Thoracic aorta (tissue), 2 donors: ENCODE data around the gene BTN2A1. TPM values are rescaled to one million over a fixed set of nuclear protein-coding genes. Genes with fewer than 3 reads are reported as not detected.

Experiments used
- ATAC-seq: fragments of 150-250 bp; one replicate; pipeline ENCODE4 v1.8.0; 2017; ENCODE audit warnings: low read depth; ENCODE audit not compliant: insufficient number of reproducible peaks, low FRiP score
- DNase-seq: peaks from one replicate; pipeline ENCODE4 v3.0.0-alpha.2; 2020; ENCODE audit warnings: low spot score
- H3K27ac ChIP-seq, 2 donors: fragments of 200-600 bp; sonication (generic); 1 replicate in 1 of 2; 2 replicates in 1 of 2; pipeline ENCODE4 v1.5.1; 2016; ENCODE audit warnings: mild to moderate bottlenecking in 2 of 2, moderate library complexity in 2 of 2
- H3K27me3 ChIP-seq: fragments of 200-600 bp; sonication (generic); replicated peaks from 2 replicates; pipeline ENCODE4 v1.6.0; 2016; ENCODE audit warnings: mild to moderate bottlenecking; ENCODE audit not compliant: insufficient read depth
- H3K36me3 ChIP-seq: fragments of 200-600 bp; sonication (generic); one replicate; pipeline ENCODE4 v1.5.1; 2016
- H3K4me1 ChIP-seq, 2 donors: fragments of 200-600 bp; sonication (generic); 1 replicate in 1 of 2; 2 replicates in 1 of 2; pipeline versions ENCODE4 v1.5.1 to v1.6.0; 2016; ENCODE audit warnings: low read depth in 2 of 2, mild to moderate bottlenecking in 1 of 2; ENCODE audit not compliant: control insufficient read depth in 1 of 2
- H3K4me3 ChIP-seq: fragments of 200-600 bp; sonication (generic); 2 replicates; pipeline ENCODE4 v1.5.1; 2016; ENCODE audit warnings: mild to moderate bottlenecking
- H3K9me3 ChIP-seq: fragments of 200-600 bp; sonication (generic); 2 replicates; pipeline ENCODE4 v1.5.1; 2016
- CTCF ChIP-seq: fragments of 200-600 bp; sonication (generic); IDR thresholded peaks from one replicate; pipeline ENCODE4 v1.5.1; 2019; ENCODE audit warnings: antibody characterized with exemption
- total RNA-seq, 2 donors: library from RNA; depleted of rRNA; stranded (reverse); fragments of >200 nt; gene quantifications; one replicate each; pipeline versions ENCODE4 v1.1.0 to v1.2.3, GENCODE V29; 2016

The BTN2A1 gene
- total RNA-seq, 2 donors from 2014 or later = 22.9 to 24.5 TPM

GRCh38 chr6:26495281-26495680 lies 37.5 kb downstream of the BTN2A1 start:
- ATAC-seq = no peak
- Histone ChIP-seq H3K4me1 (no peaks in the 10 kb centered on the region), H3K27ac (no peak overlapping the region), H3K9me3 (no peaks in the 10 kb centered on the region), H3K4me3 (no peak overlapping the region), H3K36me3 (no peaks in the 10 kb centered on the region), H3K27me3 (no peaks in the 10 kb centered on the region)
- no peak for TF ChIP-seq CTCF
- DNase-seq = no peak

- no peak for ATAC-seq
- Histone ChIP-seq H3K27me3 (no peaks in the 10 kb centered on the region), H3K4me1 (peaks cover 0 to 8% of the 10 kb centered on the region in 2 donors), H3K9me3 (no peaks in the 10 kb centered on the region), H3K27ac (no peak overlapping the region), H3K4me3 (no peak overlapping the region), H3K36me3 (no peaks in the 10 kb centered on the region)
- no peak for DNase-seq
- no peak for TF ChIP-seq CTCF
These were observed 39.9 kb downstream of the BTN2A1 start for GRCh38 chr6:26497610-26498009.

- Histone ChIP-seq H3K36me3 (no peaks in the 10 kb centered on the region), H3K9me3 (no peaks in the 10 kb centered on the region), H3K27ac (no peak within 1 kb of the TSS), H3K4me1 (peaks cover 0 to 8% of the 10 kb centered on the region in 2 donors), H3K4me3 (peak within 1 kb of the TSS; percentile 71), H3K27me3 (no peaks in the 10 kb centered on the region)
- ATAC-seq (no peak), DNase-seq (no peak)
- TF ChIP-seq CTCF = no peak
These were observed 42.3 kb downstream of the BTN2A1 start, which contains the start of gene BTN1A1 for GRCh38 chr6:26500102-26500501. Gene BTN1A1 (plus strand): TSS chr6:26500303. CDS start chr6:26501287, 984 bp downstream.

- H3K27me3 ChIP-seq = no peaks in the 10 kb centered on the region
These were observed 43.8 kb downstream of the BTN2A1 start for GRCh38 chr6:26501482-26501986.

GRCh38 chr6:26502165-26502564 lies 44.4 kb downstream of the BTN2A1 start:
- H3K36me3 ChIP-seq = no peaks in the 10 kb centered on the region
- no peaks in the 10 kb centered on the region for H3K9me3 ChIP-seq
- peak overlapping the region; percentile 71 for H3K4me3 ChIP-seq
- no peak for TF ChIP-seq CTCF
- DNase-seq = no peak
- peaks cover 0 to 8% of the 10 kb centered on the region in 2 donors for H3K4me1 ChIP-seq
- no peak for ATAC-seq
- no peak overlapping the region for H3K27ac ChIP-seq
- no peaks in the 10 kb centered on the region for H3K27me3 ChIP-seq

More at GRCh38 chr6:26501482-26501986, 43.8 kb downstream of the BTN2A1 start:
- no peak overlapping the region for H3K27ac ChIP-seq
- H3K9me3 ChIP-seq = no peaks in the 10 kb centered on the region
- no peaks in the 10 kb centered on the region for H3K36me3 ChIP-seq
- no peak for TF ChIP-seq CTCF
- peaks cover 0 to 8% of the 10 kb centered on the region in 2 donors for H3K4me1 ChIP-seq
- DNase-seq (peak; percentile 3), ATAC-seq (no peak)
- peak overlapping the region; percentile 71 for H3K4me3 ChIP-seq
